GM06990 (cell line): ENCODE results near the gene ATAD3B.
"Not testable (repeated sequence)": the region's sequence is repeated elsewhere in the genome, so short reads cannot be mapped to it uniquely, and the experiment has no call there.

ENCODE experiments used
- DNase-seq: peaks from one replicate; pipeline ENCODE4 v3.0.0-alpha.2; 2011; ENCODE audit not compliant: insufficient read length; ENCODE audit errors: extremely low read depth
- H3K27me3 ChIP-seq: replicated peaks from 2 replicates; pipeline ENCODE4 v1.6.0; 2011; ENCODE audit warnings: low read length; ENCODE audit not compliant: control insufficient read depth, insufficient read depth
- H3K36me3 ChIP-seq: 2 replicates; pipeline ENCODE4 v1.5.1; 2011; ENCODE audit warnings: low read length; ENCODE audit not compliant: control insufficient read depth, insufficient read depth
- H3K4me3 ChIP-seq: replicated peaks from 2 replicates; pipeline ENCODE4 v1.5.1; 2011; ENCODE audit warnings: low read depth, mild to moderate bottlenecking, control low read depth, low read length
- CTCF ChIP-seq: IDR thresholded peaks from 2 replicates; pipeline ENCODE4 v1.5.1; 2011; ENCODE audit warnings: low read length, control low read depth, mild to moderate bottlenecking, inconsistent platforms; ENCODE audit not compliant: insufficient read depth, poor library complexity, severe bottlenecking

ATAD3B gene

DNA sequence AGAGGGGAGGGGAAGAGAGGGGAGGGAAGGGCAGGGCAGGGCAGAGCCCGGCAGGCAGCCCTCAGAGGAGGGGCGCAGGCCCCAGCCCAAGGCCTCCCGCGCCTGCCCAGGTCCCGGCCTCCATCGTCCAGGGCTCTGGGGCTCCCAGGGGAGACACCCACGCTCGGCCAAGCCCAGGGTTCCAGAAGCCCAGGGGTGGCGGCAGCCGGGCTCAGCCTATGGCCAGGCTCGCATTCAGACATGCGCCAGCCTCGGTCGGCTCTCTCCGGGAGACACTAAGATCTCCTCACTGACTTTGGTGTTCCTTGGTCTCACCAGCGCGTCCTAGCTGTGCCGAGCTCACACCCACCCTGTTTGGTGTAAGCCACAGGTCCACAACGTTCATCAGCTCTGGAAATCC is 43.4 kb upstream of the ATAD3B start:
- Histone ChIP-seq H3K4me3 (no peak overlapping the region), H3K27me3 (no peaks in the 10 kb centered on the region), H3K36me3 (no peaks in the 10 kb centered on the region)
- TF ChIP-seq CTCF = no peak
- DNase-seq = no peak

DNA sequence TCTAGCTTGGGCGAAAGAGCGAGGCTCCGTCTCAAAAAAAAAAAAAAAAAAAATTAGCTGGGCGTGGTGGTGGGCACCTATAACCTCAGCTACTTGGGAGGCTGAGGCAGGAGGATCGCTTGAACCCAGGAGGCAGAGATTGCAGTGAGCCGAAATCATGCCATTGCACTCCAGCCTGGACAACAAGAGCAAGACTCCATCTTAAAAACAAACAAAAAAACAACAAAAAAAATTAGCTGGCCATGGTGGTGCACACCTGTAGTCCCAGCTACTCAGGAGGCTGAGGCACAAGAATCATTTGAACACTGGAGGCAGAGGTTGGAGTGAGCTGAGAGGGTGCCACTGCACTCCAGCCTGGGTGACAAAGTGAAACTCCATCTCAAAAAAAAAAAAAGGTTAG is 42.6 kb upstream of the ATAD3B start:
- not testable (repeated sequence) for DNase-seq, H3K4me3 ChIP-seq, H3K27me3 ChIP-seq, H3K36me3 ChIP-seq

DNA sequence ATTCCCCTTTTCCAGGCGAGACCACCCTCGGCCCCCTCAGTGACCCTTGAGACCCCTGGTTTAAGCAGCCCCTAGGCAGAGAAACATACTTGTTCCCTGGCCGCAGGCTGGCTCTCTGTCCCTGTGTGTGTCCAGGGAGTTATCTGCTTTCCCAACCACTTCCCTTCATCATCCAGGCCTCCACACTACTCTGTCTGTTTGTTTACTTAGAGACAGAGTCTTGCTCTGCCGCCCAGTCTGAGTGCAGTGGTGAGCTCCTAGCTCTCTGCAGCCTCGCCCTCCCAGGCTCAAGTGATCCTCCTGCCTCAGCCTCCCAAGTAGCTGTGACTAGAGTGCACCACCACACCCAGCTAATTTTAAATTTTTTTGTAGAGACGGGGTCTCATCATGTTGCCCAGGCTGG is 41.9 kb upstream of the ATAD3B start:
- no peak overlapping the region for H3K4me3 ChIP-seq
- H3K27me3 ChIP-seq = no peaks in the 10 kb centered on the region; the same call in 1 of the 2 replicates
- no peak for TF ChIP-seq CTCF
- no peaks in the 10 kb centered on the region for H3K36me3 ChIP-seq
- no peak for DNase-seq

DNA sequence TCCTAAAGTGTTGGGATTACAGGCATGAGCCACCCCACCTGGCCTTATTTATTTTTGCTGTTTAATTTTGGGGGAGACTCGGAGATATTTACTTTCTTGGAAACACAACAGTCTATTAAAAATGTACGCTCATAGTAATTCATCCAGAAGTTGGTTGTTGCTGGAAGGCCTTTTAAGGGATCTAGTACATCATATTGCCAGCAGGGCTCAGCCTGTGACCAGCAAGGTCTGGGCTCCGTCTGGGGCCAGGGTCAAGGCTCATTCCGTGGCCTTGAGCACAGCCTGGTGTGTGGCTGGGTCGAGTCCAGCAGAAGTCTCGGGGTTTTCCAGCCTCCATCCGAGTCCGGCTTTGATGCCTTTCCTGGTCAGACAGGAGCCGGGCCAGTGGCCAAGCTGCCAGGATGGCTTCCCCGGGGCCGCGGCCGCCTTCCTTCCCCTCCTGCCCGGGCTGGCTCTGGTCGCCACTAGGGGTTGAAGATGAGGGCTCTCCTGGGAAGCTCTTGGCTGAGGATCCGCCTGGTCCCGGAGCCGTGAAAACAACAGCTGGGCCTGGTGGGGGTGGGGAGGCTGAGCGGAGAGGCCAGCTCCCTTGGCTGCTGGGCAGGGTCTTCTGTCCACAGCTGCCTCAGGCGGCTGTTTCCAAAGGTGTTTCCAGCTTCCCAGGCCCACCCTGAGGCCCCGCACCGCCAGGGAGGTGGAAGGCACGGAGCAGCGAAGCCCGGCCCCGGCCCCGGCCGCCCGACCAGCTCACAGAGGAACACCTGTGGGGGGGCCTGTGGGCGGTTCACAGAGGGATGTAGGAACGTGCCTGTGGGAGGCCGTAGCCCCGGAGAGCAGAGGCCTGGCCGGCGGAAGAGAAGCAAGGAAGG is 41.2 kb upstream of the ATAD3B start:
- no peak for DNase-seq
- no peak for TF ChIP-seq CTCF
- Histone ChIP-seq H3K36me3 (no peaks in the 10 kb centered on the region), H3K4me3 (no peak overlapping the region), H3K27me3 (no peaks in the 10 kb centered on the region; the same call in 1 of the 2 replicates)

DNA sequence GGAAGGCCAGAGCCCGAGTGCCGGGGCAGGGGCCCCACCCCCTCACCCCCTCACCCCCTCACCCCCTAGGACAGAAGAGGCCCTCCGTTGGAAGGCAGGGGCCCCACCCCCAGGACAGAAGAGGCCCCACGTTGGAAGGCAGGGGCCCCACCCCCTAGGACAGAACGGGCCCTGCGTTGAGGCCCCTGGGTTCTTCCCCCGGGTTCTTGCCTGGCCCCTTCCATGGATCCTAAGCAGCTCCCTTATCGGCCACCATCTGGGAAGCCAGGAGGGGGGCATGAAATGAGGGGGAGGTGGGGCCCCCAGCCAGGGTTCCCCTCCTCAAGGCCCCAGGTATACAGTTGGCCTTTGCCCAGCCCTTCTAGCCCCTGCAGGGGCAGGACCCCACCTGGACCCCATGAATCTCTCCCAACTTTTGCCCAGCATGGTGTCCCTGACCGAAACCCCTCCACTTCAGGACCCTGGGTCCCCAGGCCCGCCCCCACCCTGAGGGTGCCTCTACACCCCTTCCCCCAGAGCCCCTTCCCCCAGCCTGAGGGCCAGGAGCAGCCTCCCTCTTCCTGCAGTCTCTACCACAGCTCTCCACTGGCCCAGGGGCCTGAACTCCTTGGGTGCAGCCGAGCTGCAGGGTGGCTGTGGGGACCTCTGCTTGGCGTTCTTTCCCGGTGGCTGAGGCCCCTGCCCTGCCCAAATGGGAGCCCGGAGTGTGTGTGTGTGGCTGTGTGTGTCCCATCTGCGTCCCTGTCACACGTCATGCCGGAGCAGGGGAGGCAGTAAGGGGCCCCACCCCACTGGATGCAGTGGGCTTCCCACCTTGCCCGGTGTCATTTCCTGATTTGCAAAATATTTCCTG is 40.3 kb upstream of the ATAD3B start:
- H3K27me3 ChIP-seq = no peaks in the 10 kb centered on the region; the same call in 1 of the 2 replicates
- H3K36me3 ChIP-seq = no peaks in the 10 kb centered on the region
- no peak for DNase-seq
- no peak for TF ChIP-seq CTCF
- no peak overlapping the region for H3K4me3 ChIP-seq

DNA sequence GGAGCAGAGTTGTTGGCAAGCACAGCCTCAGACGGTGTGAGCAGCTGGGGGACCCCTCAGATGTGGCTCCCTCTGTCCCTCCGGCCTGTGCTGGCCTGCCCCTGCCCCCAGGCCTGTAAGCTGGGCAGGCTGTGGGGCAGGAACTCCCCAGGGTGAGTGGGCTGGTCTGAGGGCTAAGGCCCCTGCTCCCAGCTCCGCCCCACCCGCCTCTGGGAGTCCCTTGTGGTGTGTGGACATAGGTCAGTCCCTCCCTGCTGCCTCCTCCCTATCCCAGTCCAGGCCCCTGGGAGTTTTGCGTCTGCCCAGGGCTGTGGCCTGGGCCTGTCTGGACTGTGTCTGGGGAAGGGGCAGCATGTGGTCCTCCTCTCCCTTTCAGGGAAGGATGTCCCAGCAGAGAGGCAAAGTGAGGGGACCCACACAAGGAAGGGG is 39.7 kb upstream of the ATAD3B start:
- Histone ChIP-seq H3K27me3 (no peaks in the 10 kb centered on the region; the same call in 1 of the 2 replicates), H3K36me3 (no peaks in the 10 kb centered on the region), H3K4me3 (no peak overlapping the region)
- no peak for TF ChIP-seq CTCF
- no peak for DNase-seq
